KMS-11 (cell line): ENCODE measurements around the gene PLK3.

ENCODE experiments used
- H2AFZ ChIP-seq: fragments of 200-600 bp; sonication (generic); 2 replicates; pipeline ENCODE4 v1.6.1; 2016; ENCODE audit warnings: antibody characterized with exemption, mixed run types, low read depth
- H3K27ac ChIP-seq: fragments of 200-600 bp; sonication (generic); 2 replicates; pipeline ENCODE4 v1.6.1; 2016; ENCODE audit warnings: mild to moderate bottlenecking, mixed run types
- H3K27me3 ChIP-seq: fragments of 200-600 bp; sonication (generic); 2 replicates; pipeline ENCODE4 v1.6.1; 2017; ENCODE audit warnings: mild to moderate bottlenecking, low read depth, mixed run types, moderate library complexity; ENCODE audit not compliant: insufficient read depth
- H3K36me3 ChIP-seq: fragments of 200-600 bp; sonication (generic); 2 replicates; pipeline ENCODE4 v1.6.1; 2017; ENCODE audit warnings: mild to moderate bottlenecking, mixed run types; ENCODE audit not compliant: insufficient read depth
- H3K4me1 ChIP-seq: fragments of 200-600 bp; sonication (generic); 2 replicates; pipeline ENCODE4 v1.6.1; 2016; ENCODE audit warnings: mild to moderate bottlenecking, low read depth, mixed run types; ENCODE audit not compliant: poor library complexity, severe bottlenecking
- H3K4me2 ChIP-seq: fragments of 200-600 bp; sonication (generic); 2 replicates; pipeline ENCODE4 v1.7.0; 2016; ENCODE audit warnings: mild to moderate bottlenecking, mixed run types
- H3K4me3 ChIP-seq: fragments of 200-600 bp; sonication (generic); IDR thresholded peaks from 2 replicates; pipeline ENCODE4 v1.6.1; 2017; ENCODE audit warnings: low read depth, low read length, mixed read lengths; ENCODE audit not compliant: insufficient read depth
- H3K79me2 ChIP-seq: fragments of 200-600 bp; sonication (generic); 2 replicates; pipeline ENCODE4 v1.6.1; 2016; ENCODE audit warnings: low read depth, mixed run types; ENCODE audit not compliant: insufficient read depth
- H3K9ac ChIP-seq: fragments of 200-600 bp; sonication (generic); 2 replicates; pipeline ENCODE4 v1.6.1; 2016; ENCODE audit warnings: mild to moderate bottlenecking, mixed run types
- H4K20me1 ChIP-seq: fragments of 200-600 bp; sonication (generic); 2 replicates; pipeline ENCODE4 v1.6.1; 2016; ENCODE audit warnings: mild to moderate bottlenecking, mixed run types; ENCODE audit not compliant: insufficient read depth
- CTCF ChIP-seq: fragments of 200-600 bp; sonication (generic); conservative IDR thresholded peaks from 2 replicates; pipeline ENCODE4 v1.6.1; 2017; ENCODE audit warnings: low read depth, mild to moderate bottlenecking, antibody characterized with exemption, low read length, moderate library complexity, mixed read lengths

The PLK3 gene

GRCh38 chr1:44784094-44785028 is 15.8 kb upstream of the PLK3 start:
- no peak for TF ChIP-seq CTCF
- Histone ChIP-seq H3K4me3 (no peak overlapping the region), H4K20me1 (no peaks in the 10 kb centered on the region), H3K9ac (peak overlapping the region; percentile 48; the same call in 1 of the 2 replicates), H3K4me1 (no peaks in the 10 kb centered on the region), H3K4me2 (peak overlapping the region; percentile 9; the same call in 1 of the 2 replicates), H3K36me3 (peaks cover 1% of the 10 kb centered on the region; the same call in 1 of the 2 replicates), H2AFZ (no peak overlapping the region), H3K27me3 (no peaks in the 10 kb centered on the region), H3K79me2 (peaks cover 2% of the 10 kb centered on the region; the same call in 1 of the 2 replicates), H3K27ac (0 out of 2 replicates have a peak overlapping the region, but pooled peaks have one; percentile 18)

- no peak overlapping the region for H3K27ac ChIP-seq
- H2AFZ ChIP-seq: no peak overlapping the region
- no peaks in the 10 kb centered on the region for H3K27me3 ChIP-seq
- TF ChIP-seq CTCF: no peak
- no peaks in the 10 kb centered on the region for H3K79me2 ChIP-seq
- H3K36me3 ChIP-seq: no peaks in the 10 kb centered on the region
- no peak overlapping the region for H3K9ac ChIP-seq
- H3K4me1 ChIP-seq: no peaks in the 10 kb centered on the region
- no peaks in the 10 kb centered on the region for H4K20me1 ChIP-seq
- H3K4me3 ChIP-seq: no peak overlapping the region
- no peak overlapping the region for H3K4me2 ChIP-seq
These were observed 15.2 kb upstream of the PLK3 start for GRCh38 chr1:44785029-44785380.

GRCh38 chr1:44785501-44786137 is 14.6 kb upstream of the PLK3 start:
- H3K4me3 ChIP-seq: no peak overlapping the region
- H4K20me1 ChIP-seq: no peaks in the 10 kb centered on the region
- H3K9ac ChIP-seq: no peak overlapping the region
- TF ChIP-seq CTCF: no peak
- no peaks in the 10 kb centered on the region for H3K27me3 ChIP-seq
- no peak overlapping the region for H3K27ac ChIP-seq
- H3K79me2 ChIP-seq: no peaks in the 10 kb centered on the region
- no peak overlapping the region for H3K4me2 ChIP-seq
- no peaks in the 10 kb centered on the region for H3K36me3 ChIP-seq
- no peaks in the 10 kb centered on the region for H3K4me1 ChIP-seq
- no peak overlapping the region for H2AFZ ChIP-seq

- Histone ChIP-seq H4K20me1 (no peaks in the 10 kb centered on the region), H3K4me3 (no peak overlapping the region), H3K36me3 (no peaks in the 10 kb centered on the region), H3K9ac (no peak overlapping the region), H3K27ac (no peak overlapping the region), H3K79me2 (no peaks in the 10 kb centered on the region), H3K4me2 (no peak overlapping the region), H2AFZ (no peak overlapping the region), H3K4me1 (no peaks in the 10 kb centered on the region), H3K27me3 (no peaks in the 10 kb centered on the region)
- peak; percentile 45; the same call in 1 of the 2 replicates for TF ChIP-seq CTCF
These were observed 13.9 kb upstream of the PLK3 start for GRCh38 chr1:44786138-44786840.
